AG04449 (cell line): ENCODE data around the gene MIOX.

ENCODE experiments used
- CTCF ChIA-PET: fragments of 350-600 bp; formaldehyde crosslinking; extraction: SDS; loops from one replicate; lab custom pipeline; 2021; ENCODE audit warnings: antibody characterized with exemption; lab: Yijun Ruan, JAX
- POLR2A ChIA-PET: fragments of 400-600, 350-600 bp; formaldehyde crosslinking; extraction: SDS; loops from one replicate; lab custom pipeline; 2020; ENCODE audit warnings: antibody characterized with exemption, inconsistent platforms; lab: Yijun Ruan, JAX
- DNase-seq: peaks from one replicate; pipeline ENCODE4 v3.0.0-alpha.2; 2010; ENCODE audit warnings: low read depth, low spot score
- H3K4me3 ChIP-seq: 2 replicates; pipeline ENCODE4 v1.5.1; 2011; ENCODE audit warnings: low read depth, mild to moderate bottlenecking, control low read depth, low read length
- CTCF ChIP-seq: IDR thresholded peaks from one replicate; pipeline ENCODE4 v1.5.1; 2011; ENCODE audit warnings: mild to moderate bottlenecking, moderate library complexity, low read length, control low read depth, inconsistent platforms; ENCODE audit not compliant: insufficient read depth; ENCODE audit errors: missing control alignments

MIOX gene

GRCh38 chr22:50497093-50497492, 10.4 kb downstream of the MIOX start:
- H3K4me3 ChIP-seq: no peak overlapping the region
- ChIA-PET CTCF (interaction anchor here (1.0 to 3.1 kb wide), 16 partner anchors 9 to 256 kb away, joined by 3 to 24 read pairs (median 4); partner anchors contain the start of genes LMF2, MIOX, NCAPH2 and SYCE3), POLR2A (interaction anchor here (0.7 to 1.9 kb wide), 3 partner anchors 9 to 53 kb away, joined by 3 to 5 read pairs (median 3); partner anchors contain the start of gene SCO2)
- DNase-seq: no peak
- no peak for TF ChIP-seq CTCF

GRCh38 chr22:50498322-50498890, 11.7 kb downstream of the MIOX start:
- DNase-seq: no peak
- ChIA-PET POLR2A (interaction anchor here (0.9 kb wide), 1 partner anchor 9 kb away, joined by 4 read pairs; the partner anchor contains the start of genes LMF2 and NCAPH2), CTCF (interaction anchor here (0.7 to 3.1 kb wide), 18 partner anchors 8 to 257 kb away, joined by 3 to 24 read pairs (median 4); partner anchors contain the start of genes MIOX and SCO2)
- peak; percentile 63 for TF ChIP-seq CTCF
- no peak overlapping the region for H3K4me3 ChIP-seq

GRCh38 chr22:50500452-50500851, 13.8 kb downstream of the MIOX start:
- TF ChIP-seq CTCF: no peak
- DNase-seq: no peak

GRCh38 chr22:50502096-50502495, 15.4 kb downstream of the MIOX start:
- no peak for TF ChIP-seq CTCF
- no peak overlapping the region for H3K4me3 ChIP-seq
- ChIA-PET POLR2A (no interaction called here), CTCF (no interaction called here)
- no peak for DNase-seq

More at GRCh38 chr22:50500452-50500851, 13.8 kb downstream of the MIOX start:
- ChIA-PET CTCF (interaction anchor here (0.6 to 1.4 kb wide), 3 partner anchors 9 to 353 kb away, joined by 3 to 4 read pairs (median 3); no protein-coding TSS in a partner anchor), POLR2A (no interaction called here)
- H3K4me3 ChIP-seq: no peak overlapping the region

GRCh38 chr22:50502628-50503474, 16.2 kb downstream of the MIOX start:
- DNase-seq: no peak
- no peak for TF ChIP-seq CTCF
- POLR2A ChIA-PET: interaction anchor here (0.6 kb wide), 1 partner anchor 117 kb away, joined by 4 read pairs; no protein-coding TSS in a partner anchor
- no peak overlapping the region for H3K4me3 ChIP-seq
- CTCF ChIA-PET: interaction anchor here (1.1 to 1.6 kb wide), 2 partner anchors 10 to 16 kb away, joined by 3 to 5 read pairs; no protein-coding TSS in a partner anchor
